K562 (cell line): Measurements from ENCODE around the gene NISCH. TPM values are rescaled to one million over a fixed set of nuclear protein-coding genes. Genes with fewer than 3 reads are reported as not detected.
A peak's percentile ranks its signal among the peaks of the same experiment; 100 is the strongest.

Source experiments
- ILF3 ChIP-seq: fragments of 450-650 bp; IDR thresholded peaks from 2 replicates; pipeline ENCODE4 v1.6.1; 2018; ENCODE audit warnings: antibody characterized with exemption, mild to moderate bottlenecking, moderate library complexity, borderline replicate concordance
- JUN ChIP-seq, 2 experiments: sonication (generic) in 1 of 2; formaldehyde crosslinking in 1 of 2; IDR thresholded peaks; 2 replicates each; pipeline versions ENCODE4 v1.6.1 to v1.8.0; 2012 to 2022; ENCODE audit warnings: borderline replicate concordance in 2 of 2, mild to moderate bottlenecking in 2 of 2, improper control_type of control experiment in 1 of 2, low read depth in 1 of 2, low read length in 1 of 2, missing genetic modification reagents in 1 of 2
- KAT7 ChIP-seq: sonication (generic); formaldehyde crosslinking; IDR thresholded peaks from 2 replicates; pipeline ENCODE4 v1.8.0; 2022; ENCODE audit warnings: missing genetic modification reagents, mild to moderate bottlenecking, borderline replicate concordance
- KDM4B ChIP-seq, 2 experiments: fragments of 450-650 bp in 1 of 2; sonication (generic) in 1 of 2; IDR thresholded peaks; 2 replicates each; pipeline ENCODE4 v1.6.1; 2016 to 2017; ENCODE audit warnings: borderline replicate concordance in 2 of 2, antibody characterized with exemption in 1 of 2, low read depth in 1 of 2, mild to moderate bottlenecking in 1 of 2
- NFATC3 ChIP-seq: fragments of 450-650 bp; IDR thresholded peaks from 2 replicates; pipeline ENCODE4 v1.6.1; 2017; ENCODE audit warnings: mild to moderate bottlenecking
- RBM15 ChIP-seq: fragments of 200-400 bp; formaldehyde crosslinking; IDR thresholded peaks from 2 replicates; pipeline ENCODE4 v1.6.1; 2018; ENCODE audit warnings: mild to moderate bottlenecking, low read length, moderate library complexity; ENCODE audit not compliant: insufficient read depth
- SMAD3 ChIP-seq: fragments of 450-650 bp; formaldehyde crosslinking; conservative IDR thresholded peaks from 2 replicates; pipeline ENCODE4 v1.4.0; 2020; ENCODE audit warnings: mild to moderate bottlenecking
- TAF9B ChIP-seq: fragments of 450-650 bp; IDR thresholded peaks from 2 replicates; pipeline ENCODE4 v1.6.1; 2018; ENCODE audit warnings: mild to moderate bottlenecking; ENCODE audit not compliant: partially characterized antibody
- ZNF134 ChIP-seq: fragments of 250-450 bp; sonication (Bioruptor Pico); conservative IDR thresholded peaks from 2 replicates; pipeline ENCODE4 v1.4.0; 2020
- ZNF282 ChIP-seq: sonication (generic); formaldehyde crosslinking; IDR thresholded peaks from 2 replicates; pipeline ENCODE4 v1.8.1; 2023; ENCODE audit warnings: missing genetic modification reagents
- ZNF445 ChIP-seq: fragments of 250-450 bp; sonication (Bioruptor Pico); IDR thresholded peaks from 2 replicates; pipeline ENCODE4 v1.4.0; 2020; ENCODE audit warnings: low read depth, mild to moderate bottlenecking, moderate library complexity
- ZNF77 ChIP-seq: fragments of 250-450 bp; sonication (Bioruptor Pico); IDR thresholded peaks from 2 replicates; pipeline ENCODE4 v1.5.0; 2020
- polyA plus RNA-seq, 8 experiments: library from polyadenylated mRNA; depleted of rRNA in 4 of 8; stranded (reverse) in 5 of 8; unstranded in 3 of 8; fragments of >200 nt; fragmentation: Nextera tagmentation in 2 of 8; fragmentation: Illumina TruSeq in 1 of 8; extraction: Ambion mirVana in 2 of 8; extraction: Trizol in 1 of 8; gene quantifications; 2 replicates each; pipeline versions ENCODE4 v1.2.1 to v1.2.3, GENCODE V29; 2011 to 2014; ENCODE audit warnings: inconsistent platforms in 1 of 8, missing spikeins in 1 of 8
- total RNA-seq, 7 experiments: library from RNA; depleted of rRNA in 6 of 7; stranded (reverse); fragments of >200 nt in 6 of 7; fragmentation: Illumina TruSeq in 2 of 7; extraction: Trizol in 2 of 7; gene quantifications; 2 replicates each; pipeline versions ENCODE4 v1.2.1 to v1.2.3, GENCODE V29; 2011 to 2021; ENCODE audit warnings: low replicate concordance in 1 of 7
- TF ChIP-seq, protein P1 (sequence below): sonication (generic); formaldehyde crosslinking; IDR thresholded peaks from 2 replicates; pipeline ENCODE4 v1.8.0; 2022; ENCODE audit warnings: mild to moderate bottlenecking, missing genetic modification reagents
- TF ChIP-seq, protein P2 (sequence below): IDR thresholded peaks from 2 replicates; pipeline ENCODE4 v1.6.1; 2011; ENCODE audit not compliant: insufficient read length; ENCODE audit errors: extremely low read depth
- TF ChIP-seq, protein P3 (sequence below), 2 experiments: IDR thresholded peaks; 2 replicates each; pipeline ENCODE4 v1.6.1; 2012; ENCODE audit warnings: improper control_type of control experiment in 2 of 2, low read depth in 2 of 2, low read length in 2 of 2, borderline replicate concordance in 1 of 2
- TF ChIP-seq, protein P4 (sequence below): fragments of 450-650 bp; IDR thresholded peaks from 2 replicates; pipeline ENCODE4 v1.6.1; 2016; ENCODE audit warnings: mild to moderate bottlenecking
- TF ChIP-seq, protein P5 (sequence below): fragments of 250-450 bp; sonication (Bioruptor Pico); IDR thresholded peaks from 2 replicates; pipeline ENCODE4 v1.4.0; 2020

The NISCH gene
- total and polyA plus RNA-seq, 9 of the 15 experiments (the other 6 are each of a cell fraction or from before 2014, with no cell fraction given) = 0.44 to 43.5 (median 23.4) TPM

DNA sequence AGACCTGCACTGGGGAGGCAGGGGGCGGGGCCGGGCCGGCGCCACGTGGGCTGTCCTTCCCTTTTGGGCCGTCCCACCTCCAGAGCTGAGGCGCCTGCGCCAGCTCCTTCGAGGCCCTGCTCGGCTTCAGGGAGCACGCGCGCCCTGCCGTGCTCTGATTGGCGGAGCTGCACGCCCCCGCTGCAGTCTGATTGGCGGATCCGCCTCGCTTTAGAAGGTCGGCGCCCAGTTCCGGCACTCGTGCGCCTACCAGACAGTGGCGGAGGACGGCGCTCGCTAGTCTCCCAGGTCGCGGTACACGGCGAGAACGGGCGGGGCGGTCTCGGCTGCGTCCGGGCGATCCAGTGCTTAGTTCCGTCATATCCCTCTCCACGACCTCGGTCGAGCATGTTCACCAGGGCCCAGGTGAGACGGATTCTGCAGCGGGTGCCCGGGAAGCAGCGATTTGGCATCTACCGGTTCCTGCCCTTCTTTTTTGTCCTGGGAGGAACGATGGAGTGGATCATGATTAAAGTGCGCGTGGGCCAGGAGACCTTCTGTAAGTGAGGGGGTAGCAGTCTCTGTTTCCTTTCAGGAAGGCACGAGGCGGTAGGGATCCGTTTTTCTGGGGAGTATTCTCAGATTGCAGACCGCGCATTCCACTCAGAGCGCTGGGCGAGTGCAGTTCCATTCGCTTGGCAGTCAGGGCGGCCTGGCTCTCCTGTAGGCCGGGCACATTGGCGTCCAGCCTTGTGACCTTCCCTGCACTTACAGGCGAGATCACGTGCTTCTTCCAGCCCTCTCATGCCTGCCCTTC is 81.2 kb downstream of the NISCH start, which contains the start of gene UQCC5 (continued):
- TF ChIP-seq, protein P1, sequence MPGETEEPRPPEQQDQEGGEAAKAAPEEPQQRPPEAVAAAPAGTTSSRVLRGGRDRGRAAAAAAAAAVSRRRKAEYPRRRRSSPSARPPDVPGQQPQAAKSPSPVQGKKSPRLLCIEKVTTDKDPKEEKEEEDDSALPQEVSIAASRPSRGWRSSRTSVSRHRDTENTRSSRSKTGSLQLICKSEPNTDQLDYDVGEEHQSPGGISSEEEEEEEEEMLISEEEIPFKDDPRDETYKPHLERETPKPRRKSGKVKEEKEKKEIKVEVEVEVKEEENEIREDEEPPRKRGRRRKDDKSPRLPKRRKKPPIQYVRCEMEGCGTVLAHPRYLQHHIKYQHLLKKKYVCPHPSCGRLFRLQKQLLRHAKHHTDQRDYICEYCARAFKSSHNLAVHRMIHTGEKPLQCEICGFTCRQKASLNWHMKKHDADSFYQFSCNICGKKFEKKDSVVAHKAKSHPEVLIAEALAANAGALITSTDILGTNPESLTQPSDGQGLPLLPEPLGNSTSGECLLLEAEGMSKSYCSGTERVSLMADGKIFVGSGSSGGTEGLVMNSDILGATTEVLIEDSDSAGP (CRISPR knock-in tag) = no peak
- no peak for TF ChIP-seq SMAD3 (CRISPR knock-in tag)
- TF ChIP-seq TAF9B = peak; percentile 31
- TF ChIP-seq KAT7 (CRISPR knock-in tag) = peak; percentile 29; the same call in 1 of the 2 replicates
- TF ChIP-seq, protein P2, sequence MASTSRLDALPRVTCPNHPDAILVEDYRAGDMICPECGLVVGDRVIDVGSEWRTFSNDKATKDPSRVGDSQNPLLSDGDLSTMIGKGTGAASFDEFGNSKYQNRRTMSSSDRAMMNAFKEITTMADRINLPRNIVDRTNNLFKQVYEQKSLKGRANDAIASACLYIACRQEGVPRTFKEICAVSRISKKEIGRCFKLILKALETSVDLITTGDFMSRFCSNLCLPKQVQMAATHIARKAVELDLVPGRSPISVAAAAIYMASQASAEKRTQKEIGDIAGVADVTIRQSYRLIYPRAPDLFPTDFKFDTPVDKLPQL = no peak
- TF ChIP-seq JUN (IDR thresholded peaks at IDR 0.05; ENCODE audit: borderline replicate concordance, low read depth, low read length) = peak; percentile 37; the same call in 1 of the 2 replicates
- TF ChIP-seq JUN (CRISPR knock-in tag; IDR thresholded peaks at IDR 0.05; ENCODE audit: borderline replicate concordance) = no peak
- no peak for TF ChIP-seq ZNF134
- no peak for TF ChIP-seq ZNF77 (CRISPR knock-in tag)
- no peak for TF ChIP-seq ZNF445 (CRISPR knock-in tag)
- TF ChIP-seq, protein P3, sequence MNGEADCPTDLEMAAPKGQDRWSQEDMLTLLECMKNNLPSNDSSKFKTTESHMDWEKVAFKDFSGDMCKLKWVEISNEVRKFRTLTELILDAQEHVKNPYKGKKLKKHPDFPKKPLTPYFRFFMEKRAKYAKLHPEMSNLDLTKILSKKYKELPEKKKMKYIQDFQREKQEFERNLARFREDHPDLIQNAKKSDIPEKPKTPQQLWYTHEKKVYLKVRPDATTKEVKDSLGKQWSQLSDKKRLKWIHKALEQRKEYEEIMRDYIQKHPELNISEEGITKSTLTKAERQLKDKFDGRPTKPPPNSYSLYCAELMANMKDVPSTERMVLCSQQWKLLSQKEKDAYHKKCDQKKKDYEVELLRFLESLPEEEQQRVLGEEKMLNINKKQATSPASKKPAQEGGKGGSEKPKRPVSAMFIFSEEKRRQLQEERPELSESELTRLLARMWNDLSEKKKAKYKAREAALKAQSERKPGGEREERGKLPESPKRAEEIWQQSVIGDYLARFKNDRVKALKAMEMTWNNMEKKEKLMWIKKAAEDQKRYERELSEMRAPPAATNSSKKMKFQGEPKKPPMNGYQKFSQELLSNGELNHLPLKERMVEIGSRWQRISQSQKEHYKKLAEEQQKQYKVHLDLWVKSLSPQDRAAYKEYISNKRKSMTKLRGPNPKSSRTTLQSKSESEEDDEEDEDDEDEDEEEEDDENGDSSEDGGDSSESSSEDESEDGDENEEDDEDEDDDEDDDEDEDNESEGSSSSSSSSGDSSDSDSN (IDR thresholded peaks at IDR 0.05; ENCODE audit: borderline replicate concordance in 1 of 2, low read depth in 2 of 2, low read length in 2 of 2) = peak in 1 of 2 experiments; percentile 24; a peak in 1 of 4 replicates
- no peak for TF ChIP-seq ILF3
- TF ChIP-seq, protein P4, sequence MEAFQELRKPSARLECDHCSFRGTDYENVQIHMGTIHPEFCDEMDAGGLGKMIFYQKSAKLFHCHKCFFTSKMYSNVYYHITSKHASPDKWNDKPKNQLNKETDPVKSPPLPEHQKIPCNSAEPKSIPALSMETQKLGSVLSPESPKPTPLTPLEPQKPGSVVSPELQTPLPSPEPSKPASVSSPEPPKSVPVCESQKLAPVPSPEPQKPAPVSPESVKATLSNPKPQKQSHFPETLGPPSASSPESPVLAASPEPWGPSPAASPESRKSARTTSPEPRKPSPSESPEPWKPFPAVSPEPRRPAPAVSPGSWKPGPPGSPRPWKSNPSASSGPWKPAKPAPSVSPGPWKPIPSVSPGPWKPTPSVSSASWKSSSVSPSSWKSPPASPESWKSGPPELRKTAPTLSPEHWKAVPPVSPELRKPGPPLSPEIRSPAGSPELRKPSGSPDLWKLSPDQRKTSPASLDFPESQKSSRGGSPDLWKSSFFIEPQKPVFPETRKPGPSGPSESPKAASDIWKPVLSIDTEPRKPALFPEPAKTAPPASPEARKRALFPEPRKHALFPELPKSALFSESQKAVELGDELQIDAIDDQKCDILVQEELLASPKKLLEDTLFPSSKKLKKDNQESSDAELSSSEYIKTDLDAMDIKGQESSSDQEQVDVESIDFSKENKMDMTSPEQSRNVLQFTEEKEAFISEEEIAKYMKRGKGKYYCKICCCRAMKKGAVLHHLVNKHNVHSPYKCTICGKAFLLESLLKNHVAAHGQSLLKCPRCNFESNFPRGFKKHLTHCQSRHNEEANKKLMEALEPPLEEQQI = no peak
- TF ChIP-seq RBM15 = no peak
- no peak for TF ChIP-seq KDM4B (IDR thresholded peaks at IDR 0.05; ENCODE audit: borderline replicate concordance in 2 of 2, low read depth in 1 of 2)
- TF ChIP-seq ZNF282 (CRISPR knock-in tag) = no peak
- TF ChIP-seq NFATC3 = no peak
- TF ChIP-seq, protein P5, sequence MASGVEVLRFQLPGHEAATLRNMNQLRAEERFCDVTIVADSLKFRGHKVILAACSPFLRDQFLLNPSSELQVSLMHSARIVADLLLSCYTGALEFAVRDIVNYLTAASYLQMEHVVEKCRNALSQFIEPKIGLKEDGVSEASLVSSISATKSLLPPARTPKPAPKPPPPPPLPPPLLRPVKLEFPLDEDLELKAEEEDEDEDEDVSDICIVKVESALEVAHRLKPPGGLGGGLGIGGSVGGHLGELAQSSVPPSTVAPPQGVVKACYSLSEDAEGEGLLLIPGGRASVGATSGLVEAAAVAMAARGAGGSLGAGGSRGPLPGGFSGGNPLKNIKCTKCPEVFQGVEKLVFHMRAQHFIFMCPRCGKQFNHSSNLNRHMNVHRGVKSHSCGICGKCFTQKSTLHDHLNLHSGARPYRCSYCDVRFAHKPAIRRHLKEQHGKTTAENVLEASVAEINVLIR = no peak
